Neuronal stem cell (in vitro differentiated cells): ENCODE measurements around the gene ZNF544.

Source experiments
- DNase-seq: peaks from one replicate; pipeline ENCODE4 v3.0.0-alpha.2; 2013; ENCODE audit warnings: low spot score
- H2AFZ ChIP-seq: one replicate; pipeline ENCODE4 v1.6.1; 2013; ENCODE audit warnings: mild to moderate bottlenecking, low read length, inconsistent platforms
- H2AK5ac ChIP-seq: 2 replicates; pipeline ENCODE4 v1.6.1; 2013; ENCODE audit warnings: low read depth, mild to moderate bottlenecking, inconsistent platforms, low read length, moderate library complexity, mixed read lengths
- H2BK120ac ChIP-seq: 2 replicates; pipeline ENCODE4 v1.6.1; 2013; ENCODE audit warnings: low read depth, mild to moderate bottlenecking, inconsistent platforms, low read length, moderate library complexity, mixed read lengths
- H2BK12ac ChIP-seq: one replicate; pipeline ENCODE4 v1.6.1; 2013; ENCODE audit warnings: low read length, inconsistent platforms
- H2BK15ac ChIP-seq: 2 replicates; pipeline ENCODE4 v1.6.1; 2013; ENCODE audit warnings: mild to moderate bottlenecking, low read length, inconsistent platforms, mixed read lengths
- H2BK5ac ChIP-seq: one replicate; pipeline ENCODE4 v1.6.1; 2013; ENCODE audit warnings: inconsistent platforms, mild to moderate bottlenecking, low read length, moderate library complexity
- H3K14ac ChIP-seq: one replicate; pipeline ENCODE4 v1.6.1; 2013; ENCODE audit warnings: low read length, inconsistent platforms
- H3K18ac ChIP-seq: 2 replicates; pipeline ENCODE4 v1.6.1; 2013; ENCODE audit warnings: low read length, inconsistent platforms
- H3K23ac ChIP-seq: 2 replicates; pipeline ENCODE4 v1.6.1; 2013; ENCODE audit warnings: low read depth, mild to moderate bottlenecking, mixed read lengths, low read length, inconsistent platforms; ENCODE audit not compliant: poor library complexity
- H3K27ac ChIP-seq: replicated peaks from 3 replicates; pipeline ENCODE4 v1.5.1; 2013; ENCODE audit warnings: low read length, inconsistent platforms
- H3K27me3 ChIP-seq, 3 experiments: 2 replicates each; pipeline ENCODE4 v1.6.1; 2013; ENCODE audit warnings: low read length in 3 of 3, mild to moderate bottlenecking in 2 of 3, inconsistent platforms in 1 of 3, low read depth in 1 of 3, mixed read lengths in 1 of 3, moderate library complexity in 1 of 3; ENCODE audit not compliant: control insufficient read depth in 3 of 3, insufficient read depth in 3 of 3
- H3K36me3 ChIP-seq, 2 donors: replicated peaks in 1 of 2; 2 replicates each; pipeline ENCODE4 v1.6.1; 2013; ENCODE audit warnings: low read length in 2 of 2; ENCODE audit not compliant: control insufficient read depth in 2 of 2, insufficient read depth in 2 of 2
- H3K4ac ChIP-seq: 2 replicates; pipeline ENCODE4 v1.6.1; 2013; ENCODE audit warnings: inconsistent platforms, mild to moderate bottlenecking, low read length, moderate library complexity
- H3K4me1 ChIP-seq, 2 donors: 1 replicate in 1 of 2; 2 replicates in 1 of 2; pipeline ENCODE4 v1.6.1; 2013; ENCODE audit warnings: low read length in 2 of 2, low read depth in 1 of 2; ENCODE audit not compliant: control insufficient read depth in 2 of 2, insufficient read depth in 1 of 2
- H3K4me2 ChIP-seq: one replicate; pipeline ENCODE4 v1.6.1; 2013; ENCODE audit warnings: mild to moderate bottlenecking, low read length, inconsistent platforms; ENCODE audit not compliant: insufficient read depth, poor library complexity, severe bottlenecking
- H3K4me3 ChIP-seq, 2 donors: 2 replicates each; pipeline ENCODE4 v1.5.1; 2013; ENCODE audit warnings: low read length in 2 of 2, mild to moderate bottlenecking in 2 of 2, inconsistent platforms in 1 of 2, moderate library complexity in 1 of 2
- H3K79me1 ChIP-seq: one replicate; pipeline ENCODE4 v1.6.1; 2013; ENCODE audit warnings: low read depth, mild to moderate bottlenecking, inconsistent platforms, low read length, moderate library complexity
- H3K9ac ChIP-seq: one replicate; pipeline ENCODE4 v1.6.1; 2013; ENCODE audit warnings: mild to moderate bottlenecking, low read depth, low read length, inconsistent platforms; ENCODE audit not compliant: poor library complexity
- H3K9me3 ChIP-seq, 2 donors: replicated peaks in 1 of 2; 2 replicates each; pipeline versions ENCODE3 to v1.6.1; 2013; ENCODE audit warnings: low read length in 2 of 2, mild to moderate bottlenecking in 2 of 2, inconsistent platforms in 1 of 2, low read depth in 1 of 2, mixed read lengths in 1 of 2, moderate library complexity in 1 of 2; ENCODE audit not compliant: control insufficient read depth in 2 of 2, insufficient read depth in 1 of 2
- H4K8ac ChIP-seq: one replicate; pipeline ENCODE4 v1.6.1; 2013; ENCODE audit warnings: low read depth, mild to moderate bottlenecking, inconsistent platforms, low read length, moderate library complexity
- H4K91ac ChIP-seq: one replicate; pipeline ENCODE4 v1.6.1; 2013; ENCODE audit warnings: low read length, low read depth, mild to moderate bottlenecking, inconsistent platforms; ENCODE audit not compliant: poor library complexity
- WGBS, 2 donors: extraction: QIAGEN DNeasy Blood & Tissue Kit; methylation state at CpG; one replicate each; pipeline ENCODE4 v1.1.7; 2013; ENCODE audit warnings: missing lambda C conversion rate in 2 of 2, mixed read lengths in 1 of 2; ENCODE audit not compliant: insufficient read length in 2 of 2, insufficient replicate concordance in 1 of 2; ENCODE audit errors: extremely low coverage in 2 of 2; 5-methylcytosine and 5-hydroxymethylcytosine counted together

ZNF544 gene

DNA sequence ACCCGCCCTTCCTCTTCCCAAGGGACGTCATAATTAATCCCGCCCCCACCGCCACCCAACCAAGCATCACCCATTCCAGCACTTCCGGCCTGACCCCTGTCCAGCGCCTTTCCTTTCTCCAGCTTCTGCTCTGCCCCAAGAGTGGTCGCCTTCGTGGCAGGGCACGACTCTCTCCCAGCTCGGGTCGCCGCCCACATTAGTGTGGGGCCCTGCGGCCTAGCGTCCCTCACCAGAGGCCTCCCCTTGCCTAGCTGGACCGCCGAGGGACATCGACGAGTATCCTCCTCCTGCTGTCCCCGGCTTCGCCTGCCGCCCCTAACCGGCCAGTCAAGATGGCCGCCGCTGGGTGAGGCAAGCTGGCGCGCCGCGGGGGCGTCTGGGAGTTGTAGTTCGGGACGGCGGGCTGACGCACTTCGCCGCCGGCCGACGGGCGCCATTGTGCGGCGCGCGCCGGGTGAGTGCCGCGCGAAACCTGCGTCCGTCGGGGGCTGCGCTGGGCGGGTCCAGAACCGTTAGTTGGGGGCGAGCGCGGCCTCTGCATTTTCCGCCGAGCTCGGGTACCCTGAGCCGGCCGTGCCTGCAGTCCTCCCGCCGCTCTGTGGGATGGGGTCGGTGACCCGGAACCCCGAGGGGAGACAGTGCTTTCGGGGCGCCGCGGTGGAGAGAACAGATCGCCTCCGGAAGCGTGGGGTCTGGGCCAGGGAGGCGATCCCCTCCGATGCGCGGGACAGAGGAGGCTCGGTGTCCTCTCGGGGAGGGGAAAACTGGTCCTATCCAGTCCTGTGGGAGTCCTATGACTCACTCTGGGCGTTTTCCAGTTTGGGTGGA, 45.5 kb upstream of the ZNF544 start, which contains the start of gene ZNF274:
TSS of gene ZNF274 (plus strand) at position 73 of the 828 bp plus-strand sequence. CDS start 905 bp downstream, outside the sequence.
- H3K9ac ChIP-seq = peak within 1 kb of the TSS; percentile 99
- WGBS, 2 donors = no CpG with 5 or more reads among the region's 80 CpGs
- H2BK12ac ChIP-seq = no peak within 1 kb of the TSS
- no peaks in the 10 kb centered on the region for H3K27me3 ChIP-seq
- peaks cover 24 to 42% of the 10 kb centered on the region in 2 donors for H3K36me3 ChIP-seq
- H3K9me3 ChIP-seq = peaks cover 44 to 82% of the 10 kb centered on the region in 2 donors
- peak within 1 kb of the TSS; percentile 95 for H2AFZ ChIP-seq
- peak within 1 kb of the TSS; percentile 77 for H3K14ac ChIP-seq
- H3K27ac ChIP-seq = peak within 1 kb of the TSS; percentile 96
- peaks cover 0 to 3% of the 10 kb centered on the region in 2 donors for H3K4me1 ChIP-seq
- H3K4me2 ChIP-seq = peak within 1 kb of the TSS; percentile 75
- H3K4me3 ChIP-seq = peak within 1 kb of the TSS; percentile 85 to 93
- DNase-seq = peak; percentile 94
- peak within 1 kb of the TSS; percentile 91 for H2BK5ac ChIP-seq
- H2BK120ac ChIP-seq = peak within 1 kb of the TSS; percentile 89
- H4K91ac ChIP-seq = peak within 1 kb of the TSS; percentile 100
- H3K4ac ChIP-seq = peak within 1 kb of the TSS; percentile 97
- H2BK15ac ChIP-seq = peak within 1 kb of the TSS; percentile 40
- H4K8ac ChIP-seq = peak within 1 kb of the TSS; percentile 99
- peaks cover 7% of the 10 kb centered on the region for H3K79me1 ChIP-seq
- peak within 1 kb of the TSS; percentile 93 for H2AK5ac ChIP-seq
- H3K18ac ChIP-seq = peak within 1 kb of the TSS; percentile 100
- H3K23ac ChIP-seq = peak within 1 kb of the TSS; percentile 97

DNA sequence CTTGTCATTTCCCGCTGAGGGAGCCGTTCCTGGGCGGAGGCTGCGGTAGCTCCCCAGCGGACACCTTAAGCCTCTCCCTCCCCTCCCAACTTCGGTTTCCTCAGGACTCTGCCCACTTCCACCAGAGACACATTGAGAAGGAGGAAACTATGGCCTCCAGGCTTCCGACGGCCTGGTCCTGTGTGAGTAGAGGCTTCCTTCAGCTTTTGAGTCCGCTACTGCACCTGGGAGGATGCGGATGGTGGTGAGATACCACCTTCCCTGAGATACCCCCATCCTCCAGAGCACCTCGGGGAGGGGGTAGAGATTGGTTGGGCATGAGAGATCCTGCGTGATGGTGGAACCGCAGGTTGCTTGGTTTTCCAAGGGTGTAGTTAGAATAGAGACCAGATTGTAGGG, 44.9 kb upstream of the ZNF544 start:
- Histone ChIP-seq H2BK15ac (no peak overlapping the region), H2AK5ac (peak overlapping the region; percentile 93), H3K4ac (peak overlapping the region; percentile 78), H3K79me1 (peaks cover 7% of the 10 kb centered on the region), H3K27me3 (no peaks in the 10 kb centered on the region), H3K4me2 (peak overlapping the region; percentile 54), H3K9me3 (peaks cover 44 to 80% of the 10 kb centered on the region in 2 donors), H2BK5ac (peak overlapping the region; percentile 91), H2BK120ac (peak overlapping the region; percentile 88), H3K27ac (no peak overlapping the region), H3K14ac (peak overlapping the region; percentile 77), H2BK12ac (no peak overlapping the region), H4K8ac (no peak overlapping the region), H3K36me3 (peaks cover 24 to 44% of the 10 kb centered on the region in 2 donors), H2AFZ (peak overlapping the region; percentile 95), H3K9ac (peak overlapping the region; percentile 91), H4K91ac (no peak overlapping the region), H3K23ac (peak overlapping the region; percentile 97), H3K18ac (peak overlapping the region; percentile 98), H3K4me3 (peak overlapping the region; percentile 85 to 93), H3K4me1 (peaks cover 0 to 3% of the 10 kb centered on the region in 2 donors)
- no peak for DNase-seq
- WGBS, 2 donors = no CpG with 5 or more reads among the region's 13 CpGs

- Histone ChIP-seq H3K4me1 (no peaks in the 10 kb centered on the region), H4K8ac (no peak overlapping the region), H2BK120ac (no peak overlapping the region), H3K27me3 (no peaks in the 10 kb centered on the region), H4K91ac (no peak overlapping the region), H2AFZ (no peak overlapping the region), H3K4ac (no peak overlapping the region), H3K9me3 (peaks cover 70 to 97% of the 10 kb centered on the region in 2 donors), H3K23ac (no peak overlapping the region), H3K18ac (no peak overlapping the region), H3K27ac (no peak overlapping the region), H3K36me3 (peaks cover 57 to 98% of the 10 kb centered on the region in 2 donors), H2BK5ac (no peak overlapping the region), H3K79me1 (no peaks in the 10 kb centered on the region), H3K4me2 (no peak overlapping the region), H2BK12ac (no peak overlapping the region), H3K14ac (no peak overlapping the region), H2BK15ac (no peak overlapping the region), H3K4me3 (no peak overlapping the region), H3K9ac (no peak overlapping the region), H2AK5ac (no peak overlapping the region)
- WGBS, 2 donors = no CpG with 5 or more reads among the region's 6 CpGs
- no peak for DNase-seq
These were observed 31.7 kb upstream of the ZNF544 start for GRCh38 chr19:58196901-58197616.
